ENCODE data around the gene CMTM7.
"Not testable (repeated sequence)": the region's sequence is repeated elsewhere in the genome, so short reads cannot be mapped to it uniquely, and the experiment has no call there.

CMTM7 gene

DNA sequence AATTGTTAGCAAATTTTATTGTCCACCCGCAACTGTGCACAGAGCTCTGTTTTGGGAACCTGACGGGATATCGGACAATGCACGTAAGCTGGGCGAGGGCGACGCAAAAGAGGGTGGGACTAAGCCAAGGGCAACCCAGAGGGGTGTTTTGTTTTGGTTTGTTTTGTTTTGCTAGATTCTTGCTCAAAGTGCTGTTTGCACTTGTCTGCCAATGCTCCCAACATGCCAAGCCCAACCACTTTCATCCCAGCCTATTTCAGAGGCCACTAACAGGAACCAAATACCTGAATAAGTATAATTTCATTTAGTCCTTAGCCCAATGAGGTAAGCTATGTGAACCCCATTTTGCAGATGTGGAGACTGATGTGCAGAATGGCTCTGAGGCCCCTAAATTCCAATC is 9.7 kb upstream of the CMTM7 start:
- DNase-seq (ENCODE audit: low read depth in 2 of 2): no peak

DNA sequence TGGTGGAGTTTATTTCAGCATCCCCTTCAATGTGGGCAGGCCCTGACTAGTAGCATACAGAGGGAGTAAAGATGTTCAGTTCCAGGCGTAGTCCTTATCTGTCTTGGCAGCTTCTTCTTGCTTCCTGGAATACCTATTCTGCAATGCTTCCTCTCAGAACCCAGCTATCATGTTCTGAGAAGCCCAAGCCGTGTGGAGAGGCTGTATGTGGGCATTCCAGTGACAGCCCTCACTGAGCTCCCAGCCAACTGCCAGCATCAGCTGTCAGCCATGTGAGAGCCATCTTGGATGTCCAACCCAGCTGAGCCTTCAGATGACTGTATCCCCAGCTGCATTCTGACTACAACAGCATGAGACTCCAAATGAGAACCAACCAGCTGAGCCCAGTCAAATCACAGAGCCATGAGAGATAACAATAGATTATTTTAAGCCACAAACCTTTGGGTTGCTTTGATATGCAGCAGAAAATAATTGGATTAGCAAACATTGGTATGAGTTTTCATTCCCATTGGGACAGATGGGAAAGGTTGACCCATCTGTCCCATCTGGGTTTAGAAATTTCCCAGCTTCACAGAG is 8.4 kb upstream of the CMTM7 start:
- no peak for DNase-seq (ENCODE audit: low read depth in 2 of 2)

GRCh38 chr3:32384938-32385337 is 6.7 kb upstream of the CMTM7 start:
- no peak for DNase-seq (ENCODE audit: low read depth in 2 of 2)

DNA sequence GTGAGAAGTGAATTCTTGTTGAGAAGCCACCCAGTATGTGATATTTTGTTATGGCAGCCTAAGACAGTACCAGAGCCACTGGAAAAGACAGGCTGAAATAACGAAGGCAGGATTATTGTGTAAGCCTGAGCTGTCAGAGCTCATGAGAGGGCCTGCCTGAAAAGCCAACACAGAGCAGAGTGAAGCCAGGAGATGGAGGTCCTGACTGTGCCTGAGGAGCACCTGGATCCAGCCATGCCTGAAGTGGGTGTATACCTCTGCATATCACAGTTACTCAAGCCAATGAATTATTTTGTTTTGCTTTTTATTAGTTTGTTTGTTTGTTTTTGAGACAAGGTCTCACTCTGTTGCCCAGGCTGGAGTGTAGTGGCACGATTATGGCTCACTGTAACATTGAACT is 4.1 kb upstream of the CMTM7 start:
- no peak for DNase-seq (ENCODE audit: low read depth in 2 of 2)

DNA sequence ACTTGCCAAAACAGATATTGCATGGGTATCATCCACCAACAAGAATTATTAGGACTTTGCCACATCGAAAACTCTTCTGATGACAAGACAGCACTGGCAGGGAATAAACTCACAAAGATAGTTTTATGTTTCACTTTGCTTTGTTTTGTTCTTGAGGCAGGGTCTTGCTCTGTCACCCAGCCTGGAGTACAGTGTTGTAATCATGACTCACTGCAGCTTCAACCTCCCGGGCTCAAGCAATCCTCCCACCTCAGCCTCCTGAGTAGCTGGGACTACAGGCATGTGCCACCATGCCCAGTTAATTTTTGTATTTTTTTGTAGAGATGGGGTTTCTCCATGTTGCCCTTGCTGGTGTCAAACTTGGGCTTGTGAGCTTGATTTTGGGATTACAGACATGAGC is 2.1 kb upstream of the CMTM7 start:
- DNase-seq (ENCODE audit: low read depth in 2 of 2): not testable (repeated sequence)

DNA sequence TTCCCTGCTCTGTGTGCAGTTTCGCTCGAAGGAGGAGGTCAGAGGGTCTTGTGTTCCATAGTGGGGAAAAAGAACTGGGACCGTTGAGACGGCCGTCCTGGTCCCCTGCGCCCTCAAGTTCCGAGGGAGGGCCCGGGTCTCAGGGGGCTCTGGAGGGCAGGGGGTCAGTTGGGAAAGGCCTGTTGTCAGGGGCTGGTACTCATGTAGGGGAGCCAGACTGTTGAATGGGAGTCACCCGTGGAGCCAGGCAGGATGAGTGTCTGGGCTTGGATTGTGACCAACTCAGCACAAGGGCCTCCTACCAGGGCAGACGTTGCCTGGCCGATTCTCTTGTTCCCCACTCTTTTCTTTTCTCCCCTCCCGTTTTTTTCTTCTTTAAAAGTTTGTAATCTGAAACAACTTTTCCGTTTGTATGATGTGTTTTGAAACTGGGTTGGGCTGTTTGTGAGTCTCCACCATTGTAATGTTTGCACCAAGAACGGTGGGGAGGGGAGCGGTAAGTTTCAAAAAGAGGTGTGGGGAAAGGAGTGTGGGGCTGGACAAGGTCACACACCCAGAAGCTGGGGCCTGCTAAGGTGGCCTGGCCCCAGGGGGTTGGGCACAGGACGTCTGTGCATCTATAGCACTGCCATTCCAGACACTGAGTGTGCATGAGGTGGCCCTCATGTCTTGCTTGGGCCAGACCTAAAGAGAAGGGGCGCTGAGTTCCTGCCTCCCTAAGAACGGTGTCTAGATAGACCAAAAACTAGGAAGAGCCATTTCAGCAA is 1.1 kb downstream of the CMTM7 start:
- DNase-seq (ENCODE audit: low read depth in 2 of 2): no peak

DNA sequence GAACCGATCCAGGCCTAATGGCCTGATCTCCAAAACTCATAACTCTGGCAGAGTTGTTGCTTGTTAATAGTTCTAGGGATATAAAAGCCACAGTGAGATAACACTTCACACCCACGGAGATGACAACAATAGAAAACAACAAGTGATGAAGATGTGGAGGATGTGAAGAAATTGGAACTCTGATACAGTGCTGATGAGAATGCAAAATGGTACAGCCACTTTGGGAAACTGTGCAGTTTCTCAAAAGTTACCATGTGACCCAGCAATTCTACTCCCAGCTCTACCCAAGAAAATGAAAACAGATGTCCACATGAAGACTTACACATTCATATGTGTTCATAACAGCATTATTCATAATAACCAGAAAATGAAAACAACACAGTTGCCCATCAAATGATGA is 3.8 kb downstream of the CMTM7 start:
- no peak for DNase-seq (ENCODE audit: low read depth in 2 of 2)

DNA sequence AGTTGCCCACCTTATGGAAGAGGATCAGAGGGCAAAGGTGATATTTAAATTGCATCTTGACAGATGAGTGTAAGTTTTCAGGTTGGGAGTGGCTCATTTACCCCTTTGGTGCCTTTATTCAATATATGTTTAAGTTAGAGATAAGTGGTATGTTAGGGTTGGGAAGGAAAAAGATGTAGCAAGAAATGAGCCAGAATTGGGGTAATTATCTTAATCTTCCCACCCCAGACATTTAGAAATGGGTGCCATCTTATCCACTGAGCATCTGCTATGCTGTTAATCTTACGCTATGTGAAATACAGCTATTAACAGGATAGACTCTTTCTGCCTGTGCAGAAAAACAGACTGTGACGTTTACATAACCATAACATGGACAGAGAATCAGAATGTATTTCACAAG is 6.3 kb downstream of the CMTM7 start:
- DNase-seq (ENCODE audit: low read depth in 2 of 2): no peak

GRCh38 chr3:32398531-32398930 is 6.9 kb downstream of the CMTM7 start:
- no peak for DNase-seq (ENCODE audit: low read depth in 2 of 2)

- DNase-seq (ENCODE audit: low read depth in 2 of 2): no peak
These were observed 7.5 kb downstream of the CMTM7 start for GRCh38 chr3:32399030-32399620.

- DNase-seq (ENCODE audit: low read depth in 2 of 2): no peak
These were observed 9.5 kb downstream of the CMTM7 start for GRCh38 chr3:32401126-32401525.

DNA sequence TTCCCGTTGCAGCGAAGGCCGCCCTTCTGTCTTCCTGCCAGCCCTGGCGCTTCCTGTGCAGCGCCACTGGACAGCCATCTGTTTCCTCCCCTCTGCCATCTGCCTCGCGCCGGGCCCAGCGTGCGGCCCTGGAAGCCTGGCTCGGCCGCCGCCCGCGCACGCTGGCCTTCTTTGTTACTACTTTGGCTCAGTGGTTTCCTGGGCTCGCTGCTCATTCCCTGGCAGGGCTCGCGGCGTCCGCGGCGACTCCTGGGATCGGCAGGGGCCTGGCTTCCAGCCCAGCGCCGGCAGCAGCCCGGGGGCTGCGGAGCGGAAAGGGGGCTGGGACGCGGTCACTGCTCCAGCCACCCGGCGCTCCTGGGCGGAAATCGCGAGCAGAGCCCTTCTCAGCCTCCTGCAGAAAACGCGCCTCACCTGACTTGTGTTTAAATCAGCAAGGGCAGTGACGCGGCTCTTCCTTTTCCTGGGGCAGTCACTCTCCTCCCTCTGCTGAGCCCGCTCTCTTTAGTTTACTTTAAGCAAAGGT is 10.0 kb downstream of the CMTM7 start:
- DNase-seq (ENCODE audit: low read depth in 2 of 2): peak in 1 of 2 experiments; percentile 42

DNA sequence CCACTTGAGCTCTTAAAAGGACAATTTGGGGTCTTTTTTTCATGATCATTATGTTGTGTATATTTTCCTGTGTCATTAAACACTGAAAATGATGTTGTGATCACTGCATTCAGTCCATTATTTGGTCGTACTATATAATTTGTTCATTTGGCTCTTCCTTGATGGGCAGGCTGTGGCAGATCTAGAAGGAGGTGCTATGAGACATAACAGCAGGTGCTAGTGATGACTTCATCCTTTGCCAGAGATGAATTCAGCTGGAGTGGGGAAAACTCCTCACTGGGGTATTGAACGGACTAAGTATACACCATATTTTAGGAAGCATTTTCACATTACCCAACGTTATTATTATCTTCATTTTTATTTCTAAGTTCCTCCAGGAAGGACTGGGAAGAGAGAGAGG is 12.0 kb downstream of the CMTM7 start:
- no peak for DNase-seq (ENCODE audit: low read depth in 2 of 2)

GRCh38 chr3:32404714-32405113 is 13.1 kb downstream of the CMTM7 start:
- no peak for DNase-seq (ENCODE audit: low read depth in 2 of 2)

DNA sequence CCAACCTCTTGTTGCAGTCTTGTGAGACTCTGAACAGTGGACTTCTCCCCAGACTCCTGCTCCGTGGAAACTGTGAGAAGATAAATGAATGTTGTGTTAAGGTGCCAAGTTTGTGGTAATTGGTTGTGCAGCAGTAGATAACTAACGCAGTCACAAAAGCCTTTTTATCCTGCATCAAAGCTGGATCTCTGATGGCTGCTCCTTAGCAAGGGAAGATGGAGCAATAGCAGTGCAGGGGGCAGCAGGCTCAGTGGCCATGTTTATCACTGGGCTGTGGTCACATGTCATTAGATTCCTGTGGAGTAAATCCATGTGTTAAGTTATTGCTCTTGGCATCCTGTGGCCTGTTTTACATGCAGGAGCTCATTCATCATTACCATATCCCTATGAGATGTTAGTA is 13.5 kb downstream of the CMTM7 start:
- DNase-seq (ENCODE audit: low read depth in 2 of 2): no peak

GRCh38 chr3:32405711-32406323 is 14.2 kb downstream of the CMTM7 start:
- no peak for DNase-seq (ENCODE audit: low read depth in 2 of 2)

GRCh38 chr3:32406486-32407408 is 15.1 kb downstream of the CMTM7 start:
- no peak for DNase-seq (ENCODE audit: low read depth in 2 of 2)

DNA sequence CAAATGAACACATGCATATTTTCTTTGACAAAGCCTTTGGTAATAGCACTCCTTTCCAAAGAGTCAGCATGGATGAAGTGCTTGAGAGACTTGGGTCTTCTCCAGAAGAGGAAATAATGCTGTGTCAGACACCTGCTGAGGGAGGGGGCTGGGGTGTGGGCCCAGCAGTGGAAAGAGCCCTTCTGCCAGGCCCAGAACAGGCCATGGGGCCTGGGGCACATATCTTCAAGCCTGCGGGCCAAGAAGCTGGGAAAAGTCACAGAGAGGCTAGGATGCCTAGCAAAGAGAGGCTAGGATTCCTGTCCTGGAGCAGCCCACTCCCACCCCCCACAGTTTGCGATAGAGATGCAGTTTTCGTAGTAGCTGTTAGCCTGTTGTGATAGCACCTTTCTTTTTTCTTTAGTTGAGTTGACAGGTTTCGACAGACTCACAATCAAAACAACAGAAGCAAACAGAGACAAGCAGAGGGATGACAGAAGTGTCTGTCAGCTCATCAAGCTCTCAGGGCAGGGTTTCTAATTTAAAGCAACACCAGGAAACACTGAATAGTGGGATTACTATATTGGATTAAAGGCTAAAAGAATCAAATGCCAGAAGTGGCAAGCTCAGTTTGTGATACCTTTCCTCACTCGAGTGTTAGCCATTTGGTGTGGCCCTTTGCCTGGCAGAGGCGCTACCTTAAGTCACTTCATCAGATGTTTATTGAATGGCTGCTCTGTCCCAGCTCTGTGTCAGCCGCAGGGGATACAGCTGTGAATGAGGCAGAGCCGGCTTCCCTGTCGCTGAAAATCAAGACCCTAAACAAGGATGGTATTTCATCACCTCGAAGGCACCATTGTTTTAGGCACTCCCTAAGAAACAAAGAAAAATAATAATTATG is 19.0 kb downstream of the CMTM7 start:
- DNase-seq (ENCODE audit: low read depth in 2 of 2): no peak

DNA sequence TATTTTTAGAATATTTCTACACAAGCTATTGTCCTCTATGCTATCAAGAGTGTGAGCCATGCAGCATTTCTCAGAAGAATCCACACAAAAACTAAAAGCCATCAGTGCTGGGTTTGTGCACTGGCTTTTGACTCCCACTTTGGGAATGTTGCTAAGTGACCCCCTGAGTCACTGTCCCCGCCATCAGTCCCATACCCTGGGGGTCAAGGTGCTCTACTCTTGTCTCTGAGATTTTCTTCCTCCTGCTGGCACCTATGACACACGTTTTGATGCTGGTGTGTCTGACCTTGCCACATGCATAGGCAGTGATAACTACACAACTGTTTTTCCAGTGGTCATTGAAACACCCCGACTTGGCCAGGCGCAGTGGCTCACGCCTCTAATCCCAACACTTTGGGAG is 19.8 kb downstream of the CMTM7 start:
- no peak for DNase-seq (ENCODE audit: low read depth in 2 of 2)

GRCh38 chr3:32412887-32413286 is 21.2 kb downstream of the CMTM7 start:
- no peak for DNase-seq (ENCODE audit: low read depth in 2 of 2)
